Esophagus muscularis mucosa (tissue), 4 donors: ENCODE results near the gene C1orf35. TPM values are rescaled to one million over a fixed set of nuclear protein-coding genes. Genes with fewer than 3 reads are reported as not detected.

Source experiments
- DNase-seq: peaks from one replicate; pipeline ENCODE4 v3.0.0-alpha.2; 2017; ENCODE audit errors: extremely low spot score
- H3K27ac ChIP-seq, 4 donors: fragments of 200-600 bp; sonication (generic); replicated peaks in 1 of 4; 1 replicate in 3 of 4; 2 replicates in 1 of 4; pipeline ENCODE4 v1.5.1; 2016 to 2019; ENCODE audit warnings: mild to moderate bottlenecking in 1 of 4
- H3K27me3 ChIP-seq, 4 donors: fragments of 200-600 bp; sonication (generic); one replicate each; pipeline versions ENCODE4 v1.5.1 to v1.6.0; 2016 to 2019
- H3K36me3 ChIP-seq, 4 donors: fragments of 200-600 bp; sonication (generic); one replicate each; pipeline ENCODE4 v1.5.1; 2016 to 2019
- H3K4me1 ChIP-seq, 4 donors: fragments of 200-600 bp; sonication (generic); one replicate each; pipeline ENCODE4 v1.5.1; 2016 to 2019
- H3K4me3 ChIP-seq, 4 donors: fragments of 200-600 bp; sonication (generic); 1 replicate in 2 of 4; 2 replicates in 2 of 4; pipeline ENCODE4 v1.5.1; 2016 to 2019; ENCODE audit warnings: mild to moderate bottlenecking in 4 of 4, moderate library complexity in 1 of 4
- H3K9me3 ChIP-seq, 4 donors: fragments of 200-600 bp; sonication (generic); 1 replicate in 3 of 4; 2 replicates in 1 of 4; pipeline ENCODE4 v1.5.1; 2016 to 2019
- EP300 ChIP-seq: sonication (generic); formaldehyde crosslinking; IDR thresholded peaks from one replicate; pipeline ENCODE4 v1.6.1; 2017; ENCODE audit warnings: antibody characterized with exemption
- POLR2A ChIP-seq: fragments of 450-650 bp; IDR thresholded peaks from one replicate; pipeline ENCODE4 v1.6.1; 2017; ENCODE audit warnings: antibody characterized with exemption, moderate library complexity, mild to moderate bottlenecking, low read depth
- POLR2AphosphoS5 ChIP-seq, 2 donors: sonication (generic); formaldehyde crosslinking; IDR thresholded peaks; one replicate each; pipeline ENCODE4 v1.6.1; 2017; ENCODE audit warnings: antibody characterized with exemption in 2 of 2
- WGBS: methylation state at CpG from one replicate; pipeline ENCODE4 v1.1.5; 2018; 5-methylcytosine and 5-hydroxymethylcytosine counted together
- intact Hi-C: fragments of 100-400 bp; cut with DNase I; formaldehyde crosslinking; loops from one replicate; pipeline ENCODE4 v1.15.1; 2023
- total RNA-seq, 4 donors: library from RNA; depleted of rRNA; stranded (reverse); fragments of >200 nt; gene quantifications; one replicate each; pipeline versions ENCODE4 v1.1.0 to v1.2.1, GENCODE V29; 2016
- TF ChIP-seq, protein P1 (sequence below), 3 experiments: fragments of 200-600 bp in 2 of 3; fragments of 450-650 bp in 1 of 3; sonication (generic) in 2 of 3; IDR thresholded peaks; one replicate each; pipeline ENCODE4 v1.5.1; 2017 to 2019; ENCODE audit warnings: antibody characterized with exemption in 3 of 3, mild to moderate bottlenecking in 2 of 3, moderate library complexity in 1 of 3

Gene C1orf35
- total RNA-seq, 4 donors from 2014 or later, result 11.2 to 24.3 (median 11.9) TPM

- no peaks in the 10 kb centered on the region for H3K4me1 ChIP-seq
- intact Hi-C loops, result loop anchor here (10.0 kb wide), 1 partner anchor 507 kb away; the partner anchor contains the start of gene ZNF678
- H3K9me3 ChIP-seq, result no peaks in the 10 kb centered on the region
- WGBS, result 56% methylated on average over 7 of the region's 7 CpGs
- no peak overlapping the region for H3K27ac ChIP-seq
- H3K4me3 ChIP-seq, result no peak overlapping the region
- no peaks in the 10 kb centered on the region for H3K36me3 ChIP-seq
- TF ChIP-seq POLR2A (no peak), POLR2AphosphoS5 (IDR thresholded peaks at IDR 0.05) (no peak), EP300 (no peak)
- TF ChIP-seq, protein P1, sequence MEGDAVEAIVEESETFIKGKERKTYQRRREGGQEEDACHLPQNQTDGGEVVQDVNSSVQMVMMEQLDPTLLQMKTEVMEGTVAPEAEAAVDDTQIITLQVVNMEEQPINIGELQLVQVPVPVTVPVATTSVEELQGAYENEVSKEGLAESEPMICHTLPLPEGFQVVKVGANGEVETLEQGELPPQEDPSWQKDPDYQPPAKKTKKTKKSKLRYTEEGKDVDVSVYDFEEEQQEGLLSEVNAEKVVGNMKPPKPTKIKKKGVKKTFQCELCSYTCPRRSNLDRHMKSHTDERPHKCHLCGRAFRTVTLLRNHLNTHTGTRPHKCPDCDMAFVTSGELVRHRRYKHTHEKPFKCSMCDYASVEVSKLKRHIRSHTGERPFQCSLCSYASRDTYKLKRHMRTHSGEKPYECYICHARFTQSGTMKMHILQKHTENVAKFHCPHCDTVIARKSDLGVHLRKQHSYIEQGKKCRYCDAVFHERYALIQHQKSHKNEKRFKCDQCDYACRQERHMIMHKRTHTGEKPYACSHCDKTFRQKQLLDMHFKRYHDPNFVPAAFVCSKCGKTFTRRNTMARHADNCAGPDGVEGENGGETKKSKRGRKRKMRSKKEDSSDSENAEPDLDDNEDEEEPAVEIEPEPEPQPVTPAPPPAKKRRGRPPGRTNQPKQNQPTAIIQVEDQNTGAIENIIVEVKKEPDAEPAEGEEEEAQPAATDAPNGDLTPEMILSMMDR (IDR thresholded peaks at IDR 0.05), result no peak
- peaks cover 0 to 61% (median 2%) of the 10 kb centered on the region in 4 donors for H3K27me3 ChIP-seq
- DNase-seq, result no peak
These were observed 31.1 kb downstream of the C1orf35 start for GRCh38 chr1:228071839-228072657.

DNA sequence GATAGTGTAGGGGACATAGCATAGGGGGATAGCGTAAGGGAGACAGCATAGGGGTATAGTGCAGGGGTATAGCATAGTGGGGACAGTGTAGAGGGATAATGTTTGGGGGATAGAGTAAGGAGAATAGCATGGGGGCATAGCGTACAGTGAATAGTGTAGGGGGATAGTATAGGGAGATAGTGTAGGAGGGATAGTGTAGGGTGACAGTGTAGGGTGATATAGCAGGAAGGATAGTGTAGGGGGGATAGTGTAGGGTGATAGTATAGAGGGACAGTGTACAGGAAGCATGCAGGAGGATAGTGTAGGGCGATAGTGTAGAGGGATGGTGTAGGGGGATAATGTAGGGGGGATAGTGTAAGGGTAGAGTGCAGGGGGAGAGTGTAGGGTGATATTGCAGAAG lies 32.3 kb downstream of the C1orf35 start:
- H3K27ac ChIP-seq, result no peak overlapping the region
- 63% methylated on average over 3 of the region's 3 CpGs for WGBS

GRCh38 chr1:228070173-228070572 lies 33.0 kb downstream of the C1orf35 start:
- Histone ChIP-seq H3K9me3 (no peaks in the 10 kb centered on the region), H3K27ac (no peak overlapping the region), H3K4me1 (no peaks in the 10 kb centered on the region), H3K36me3 (no peaks in the 10 kb centered on the region), H3K27me3 (peaks cover 0 to 79% (median 12%) of the 10 kb centered on the region in 4 donors), H3K4me3 (no peak overlapping the region)
- 60% methylated on average over 2 of the region's 2 CpGs for WGBS
- intact Hi-C loops, result loop anchor here (10.0 kb wide), 1 partner anchor 505 kb away; the partner anchor contains the start of gene ZNF678
- DNase-seq, result no peak
- TF ChIP-seq, protein P1 (IDR thresholded peaks at IDR 0.05), result no peak
- TF ChIP-seq POLR2AphosphoS5 (IDR thresholded peaks at IDR 0.05) (no peak), EP300 (no peak), POLR2A (no peak)

More for the DNA sequence above, 32.3 kb downstream of the C1orf35 start:
- no peaks in the 10 kb centered on the region for H3K36me3 ChIP-seq
- H3K4me3 ChIP-seq, result no peak overlapping the region
- no peaks in the 10 kb centered on the region for H3K9me3 ChIP-seq
- no peaks in the 10 kb centered on the region for H3K4me1 ChIP-seq
- DNase-seq, result no peak
- H3K27me3 ChIP-seq, result peaks cover 0 to 73% (median 7%) of the 10 kb centered on the region in 4 donors
- intact Hi-C loops, result loop anchor here (10.0 kb wide), 1 partner anchor 506 kb away; the partner anchor contains the start of gene ZNF678
- TF ChIP-seq, protein P1 (IDR thresholded peaks at IDR 0.05), result no peak
- TF ChIP-seq EP300, result no peak
- no peak for TF ChIP-seq POLR2A
- no peak for TF ChIP-seq POLR2AphosphoS5 (IDR thresholded peaks at IDR 0.05)

GRCh38 chr1:228068359-228068758 lies 34.8 kb downstream of the C1orf35 start:
- Histone ChIP-seq H3K4me3 (no peak overlapping the region), H3K36me3 (no peaks in the 10 kb centered on the region), H3K27me3 (peaks cover 0 to 96% (median 30%) of the 10 kb centered on the region in 4 donors), H3K4me1 (no peaks in the 10 kb centered on the region), H3K27ac (no peak overlapping the region), H3K9me3 (no peaks in the 10 kb centered on the region)
- intact Hi-C loops, result no loop called here
- no peak for DNase-seq
- TF ChIP-seq POLR2A (no peak), EP300 (no peak), POLR2AphosphoS5 (IDR thresholded peaks at IDR 0.05) (no peak)
- TF ChIP-seq, protein P1 (IDR thresholded peaks at IDR 0.05), result no peak
- WGBS, result 71% methylated on average over 7 of the region's 7 CpGs
